Kidney capillary endothelial cell (primary cell): ENCODE data around the gene SCAMP4.

ENCODE experiments used
- DNase-seq: peaks from one replicate; pipeline ENCODE4 v3.0.0-alpha.2; 2018; ENCODE audit warnings: low spot score

The SCAMP4 gene, protein sequence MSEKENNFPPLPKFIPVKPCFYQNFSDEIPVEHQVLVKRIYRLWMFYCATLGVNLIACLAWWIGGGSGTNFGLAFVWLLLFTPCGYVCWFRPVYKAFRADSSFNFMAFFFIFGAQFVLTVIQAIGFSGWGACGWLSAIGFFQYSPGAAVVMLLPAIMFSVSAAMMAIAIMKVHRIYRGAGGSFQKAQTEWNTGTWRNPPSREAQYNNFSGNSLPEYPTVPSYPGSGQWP

GRCh38 chr19:1905110-1905862 is at the start of gene SCAMP4, which contains the start of gene ADAT3:
TSS of gene SCAMP4 (plus strand) at chr19:1905399. CDS start at chr19:1915020, 9,621 bp downstream.
TSS of gene ADAT3 (plus strand) at chr19:1905399. CDS start at chr19:1912048, 6,649 bp downstream.
- peak; percentile 97 for DNase-seq

DNA sequence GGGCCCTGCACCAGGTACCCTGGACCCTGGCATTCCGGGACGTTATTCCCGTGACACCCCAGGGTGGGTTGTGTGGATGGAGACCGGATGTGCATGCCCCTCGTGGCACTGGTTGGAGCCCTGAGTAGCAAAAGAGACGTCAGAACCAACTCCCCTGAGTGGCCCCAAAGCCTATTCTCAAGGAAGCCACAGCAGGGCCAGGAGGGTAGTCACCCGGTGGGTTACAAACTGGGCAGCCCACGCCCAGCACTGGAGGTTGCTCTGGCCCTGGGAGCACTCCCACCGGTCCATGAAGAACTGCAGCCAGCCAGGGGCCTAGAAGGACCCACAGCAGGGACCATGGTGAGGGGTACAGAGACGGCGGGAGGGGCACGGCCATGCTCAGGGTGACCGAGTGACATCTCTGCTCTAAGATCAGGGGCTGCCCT is 49.4 kb upstream of the SCAMP4 start:
- no peak for DNase-seq

DNA sequence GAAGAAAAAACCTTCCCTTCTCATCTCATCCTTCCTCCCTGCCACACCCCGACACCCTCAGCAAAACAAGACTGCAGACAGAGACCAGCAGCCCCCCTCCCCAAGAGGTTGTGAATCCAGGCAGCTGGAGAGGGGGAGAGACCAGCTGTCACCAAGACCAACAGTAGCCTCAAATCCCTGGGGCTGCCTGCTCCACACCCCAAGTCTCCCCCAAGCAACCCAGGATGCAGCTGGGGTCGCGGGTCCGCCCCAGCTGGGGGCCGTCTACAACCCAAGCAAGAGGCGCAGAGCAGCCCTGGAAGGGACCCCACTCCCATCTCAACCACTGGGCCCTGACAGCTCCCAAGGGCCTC is 48.9 kb upstream of the SCAMP4 start:
- no peak for DNase-seq

DNA sequence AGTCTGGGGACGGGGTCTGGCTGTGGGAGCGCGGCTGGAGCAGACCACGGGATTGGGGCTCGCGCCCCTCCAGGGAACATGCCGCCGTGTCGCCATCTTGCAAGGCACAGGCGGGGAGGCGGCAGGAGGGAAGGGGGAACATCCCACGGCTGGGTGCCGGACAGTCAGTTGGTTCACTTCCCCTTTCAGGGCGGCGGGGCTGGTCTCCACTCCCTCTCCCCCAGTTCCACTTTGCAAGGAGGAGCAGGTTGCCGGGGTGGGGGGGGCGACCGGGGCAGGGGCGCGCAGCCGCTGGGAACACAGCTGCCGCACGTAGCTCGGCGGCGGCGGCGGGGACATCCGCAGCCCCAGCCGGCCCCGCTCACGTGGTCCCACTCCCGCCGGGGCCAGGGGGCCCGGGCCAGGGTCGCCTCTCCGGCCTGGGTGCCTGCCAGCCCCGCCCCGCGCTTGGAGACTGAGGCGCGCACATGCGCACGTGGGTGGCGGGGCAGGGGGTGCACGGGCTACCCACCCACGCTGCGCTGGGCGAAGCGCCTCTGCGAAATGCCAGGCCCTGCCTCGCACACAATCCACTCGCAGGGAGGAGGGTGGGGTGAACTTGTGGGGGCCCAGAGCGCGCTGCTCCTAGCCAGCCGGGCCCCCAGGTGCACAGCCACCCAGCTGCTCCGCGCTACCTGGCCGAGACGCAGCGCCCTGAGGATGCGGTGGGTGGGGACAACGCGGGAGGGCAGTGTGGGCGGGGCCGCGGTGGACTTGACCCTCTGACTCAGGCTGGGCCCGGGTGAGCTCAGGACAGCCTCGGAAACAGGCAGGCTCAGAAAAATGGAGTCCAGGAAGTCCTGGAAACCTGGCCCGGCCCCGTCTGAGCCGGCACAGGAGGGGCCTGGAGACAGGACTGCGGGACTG is 48.2 kb upstream of the SCAMP4 start:
- peak; percentile 87 for DNase-seq

- DNase-seq = no peak
Observed at GRCh38 chr19:1857648-1858326, 47.4 kb upstream of the SCAMP4 start.

DNA sequence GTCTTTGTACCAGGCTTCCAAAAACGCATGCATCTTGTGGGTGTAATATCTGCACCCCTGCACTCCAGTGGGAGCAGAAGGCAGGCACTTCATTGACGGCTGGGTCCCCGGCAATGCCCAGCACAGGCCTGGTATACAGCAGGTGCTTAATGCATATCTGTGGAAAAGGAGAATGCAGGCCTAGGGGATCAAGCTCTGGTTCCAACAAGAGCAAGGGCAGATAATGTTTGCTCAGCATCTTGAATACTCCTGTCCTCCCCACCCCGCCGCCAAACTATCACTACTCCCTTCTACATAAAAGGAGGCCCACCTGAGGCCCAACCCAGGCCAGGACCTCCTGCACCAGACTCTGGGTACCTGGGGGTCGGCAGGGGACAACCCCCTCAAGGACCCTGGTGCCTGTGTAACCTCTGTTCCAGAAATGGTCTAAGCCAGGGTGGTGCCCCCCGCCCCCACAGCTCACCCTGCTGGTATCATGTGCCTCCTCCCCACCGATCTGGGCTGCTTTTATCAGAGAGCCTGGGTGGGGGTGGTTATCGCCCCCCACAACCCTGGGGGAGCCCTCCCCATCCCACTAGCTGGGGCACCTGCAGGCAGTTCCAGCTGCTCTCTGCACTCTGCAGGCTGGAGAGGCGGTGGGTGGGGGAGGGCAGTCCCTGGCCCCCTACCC is 46.7 kb upstream of the SCAMP4 start:
- no peak for DNase-seq

- DNase-seq = no peak
Observed at GRCh38 chr19:1859331-1859781, 45.8 kb upstream of the SCAMP4 start.

GRCh38 chr19:1860042-1860775 is 45.0 kb upstream of the SCAMP4 start:
- no peak for DNase-seq

- DNase-seq = no peak
Observed at GRCh38 chr19:1860821-1861598, 44.2 kb upstream of the SCAMP4 start.

GRCh38 chr19:1861599-1862031 is 43.6 kb upstream of the SCAMP4 start:
- no peak for DNase-seq

DNA sequence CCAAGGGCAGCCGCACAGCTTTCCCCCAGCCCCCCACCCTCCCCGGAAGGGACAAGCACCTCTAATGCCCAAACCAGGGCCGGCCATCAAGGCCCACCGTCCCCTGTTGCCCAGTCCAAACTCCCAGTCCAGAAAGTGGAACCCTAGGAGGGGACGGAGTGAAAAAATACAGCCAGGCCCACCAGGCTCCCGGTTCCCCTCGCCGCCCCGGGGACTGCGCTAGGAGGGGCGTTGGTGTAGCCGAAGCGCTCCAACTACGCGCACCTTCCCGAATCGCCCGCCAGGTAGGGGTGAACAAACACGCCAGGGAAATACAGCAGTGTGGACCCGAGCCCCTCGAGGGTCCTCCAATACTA is 43.2 kb upstream of the SCAMP4 start:
- DNase-seq = no peak

DNA sequence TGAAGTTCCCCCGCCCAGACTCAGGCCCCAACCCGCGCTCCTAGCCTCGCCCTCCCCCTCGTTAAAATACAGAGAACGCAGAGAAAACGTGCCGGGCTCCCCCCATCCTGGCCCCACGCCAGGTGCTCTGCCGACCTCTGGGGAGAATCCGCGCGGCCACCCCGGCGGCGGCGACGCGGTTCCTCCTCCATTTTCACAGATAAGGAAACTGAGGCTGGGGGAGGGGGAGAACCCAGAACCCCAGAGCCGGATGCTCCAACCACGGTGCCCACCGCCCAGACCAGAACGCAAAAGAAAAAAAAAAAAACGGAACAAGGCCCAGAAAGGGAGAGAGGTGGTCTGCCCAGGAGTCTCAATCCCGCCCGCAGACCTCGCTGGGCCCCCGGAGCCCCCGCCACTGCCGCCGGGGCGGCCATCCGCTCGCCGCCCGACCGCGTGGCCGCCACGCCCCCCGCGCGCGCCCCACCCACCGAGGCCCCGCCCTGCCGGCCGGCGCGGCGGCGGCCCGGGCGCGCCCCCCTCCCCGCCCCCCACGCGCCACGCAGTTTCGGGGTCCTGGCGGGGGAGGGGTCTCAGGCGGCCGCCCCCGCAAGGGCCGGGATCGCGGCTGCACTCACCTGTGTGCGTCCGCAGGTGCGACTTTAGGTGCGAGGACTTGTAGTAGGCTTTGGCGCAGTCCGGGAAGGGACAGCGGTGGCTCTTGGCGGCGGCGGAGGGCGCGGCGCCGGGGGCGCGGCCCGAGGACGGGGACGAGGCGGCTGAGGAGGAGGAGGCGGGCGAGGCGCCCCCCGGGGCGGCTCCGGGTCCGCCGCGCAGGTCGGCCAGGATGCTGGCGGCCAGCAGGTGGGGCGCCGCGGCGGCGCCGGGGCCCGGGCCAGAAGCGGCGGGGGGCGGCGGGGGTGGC is 42.5 kb upstream of the SCAMP4 start:
- no peak for DNase-seq

DNA sequence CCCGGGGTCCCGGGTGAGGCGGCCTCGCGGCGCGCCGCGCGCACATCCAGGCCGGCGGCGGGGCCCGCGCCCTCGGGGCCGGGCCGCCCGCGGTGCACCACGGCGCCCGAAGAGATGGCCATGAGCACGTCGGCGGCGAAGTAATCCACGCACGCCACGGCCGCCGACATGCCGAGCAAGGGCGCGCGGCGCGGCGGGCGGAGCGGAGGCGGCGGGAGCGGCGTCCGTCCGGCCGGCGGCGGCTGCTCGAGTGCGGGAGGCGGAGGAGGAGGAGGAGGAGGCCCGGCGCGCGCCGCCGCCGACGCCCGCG is 41.9 kb upstream of the SCAMP4 start, which contains the start of gene KLF16:
Gene KLF16, minus strand, starts transcription at position 252 of the 310 bp plus-strand sequence. Its CDS starts 82 bp downstream, at position 170.
- no peak for DNase-seq

DNA sequence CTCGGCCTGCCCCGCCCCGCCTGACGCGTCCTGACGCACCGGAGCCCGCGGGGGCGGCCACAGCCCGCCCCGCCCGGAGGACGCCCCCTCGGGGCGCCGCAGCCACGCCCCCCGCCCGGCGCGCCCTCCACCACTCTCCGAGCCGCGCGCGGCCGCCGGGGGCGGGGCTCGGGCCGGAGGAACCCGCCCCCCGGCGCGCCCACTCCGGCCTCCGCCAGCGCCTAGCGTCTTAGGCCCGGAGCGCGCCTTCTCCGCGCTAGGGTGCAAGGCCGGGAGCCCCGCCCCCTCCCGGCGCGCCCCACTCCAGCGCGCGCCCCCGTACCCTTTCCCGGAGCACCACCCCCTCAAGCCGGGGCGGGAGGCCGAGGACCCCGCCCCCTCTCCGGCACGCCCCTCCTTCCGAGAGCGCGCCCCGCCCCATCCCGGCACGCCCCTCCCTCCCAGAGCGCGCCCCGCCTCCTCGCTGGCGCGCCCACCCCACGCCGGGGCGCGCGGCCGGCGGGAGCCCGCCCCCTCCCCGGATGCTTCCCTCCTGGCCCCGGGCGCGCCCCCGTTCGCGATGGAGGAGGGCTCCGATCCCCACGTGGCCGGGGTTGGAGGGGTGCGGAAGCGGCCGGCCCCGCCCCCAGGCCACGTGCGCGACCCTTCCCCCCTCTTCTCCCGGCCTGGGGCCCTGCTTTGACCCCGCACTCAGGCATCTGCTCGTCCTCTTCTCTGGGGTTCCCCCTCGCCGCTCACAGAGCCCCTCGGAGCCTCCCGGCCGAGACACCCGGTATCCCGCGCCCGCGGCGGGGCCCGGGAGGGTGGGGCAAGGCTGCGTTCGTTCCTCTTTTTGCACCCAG is 41.3 kb upstream of the SCAMP4 start:
- peak; percentile 89 for DNase-seq

GRCh38 chr19:1864480-1865171 is 40.6 kb upstream of the SCAMP4 start:
- DNase-seq = no peak

GRCh38 chr19:1865172-1866010 is 39.8 kb upstream of the SCAMP4 start:
- DNase-seq = no peak
